Endothelial cell (in vitro differentiated cells): Measurements from ENCODE around the gene RAD51B. TPM values are rescaled to one million over a fixed set of nuclear protein-coding genes. Genes with fewer than 3 reads are reported as not detected.

Experiments used
- DNase-seq: peaks from one replicate; pipeline ENCODE4 v3.0.0; 2021; ENCODE audit warnings: low spot score
- H3K27ac Mint-ChIP-seq: one replicate; pipeline ENCODE4 v1.8.0; 2021; ENCODE audit warnings: mixed read lengths, inconsistent platforms; ENCODE audit not compliant: unreplicated experiment
- H3K27me3 Mint-ChIP-seq: one replicate; pipeline ENCODE4 v1.8.0; 2021; ENCODE audit warnings: mild to moderate bottlenecking, moderate library complexity, mixed read lengths, inconsistent platforms; ENCODE audit not compliant: unreplicated experiment
- H3K36me3 Mint-ChIP-seq: one replicate; pipeline ENCODE4 v1.8.0; 2021; ENCODE audit warnings: mild to moderate bottlenecking, low read depth, mixed read lengths, inconsistent platforms; ENCODE audit not compliant: unreplicated experiment
- H3K4me1 Mint-ChIP-seq: one replicate; pipeline ENCODE4 v1.8.0; 2021; ENCODE audit warnings: mild to moderate bottlenecking, mixed read lengths, inconsistent platforms; ENCODE audit not compliant: unreplicated experiment
- H3K4me3 Mint-ChIP-seq: one replicate; pipeline ENCODE4 v1.8.0; 2021; ENCODE audit warnings: mild to moderate bottlenecking, mixed read lengths, inconsistent platforms; ENCODE audit not compliant: unreplicated experiment
- H3K9me3 Mint-ChIP-seq: one replicate; pipeline ENCODE4 v1.8.0; 2021; ENCODE audit warnings: mixed read lengths, inconsistent platforms; ENCODE audit not compliant: unreplicated experiment
- CTCF ChIP-seq: fragments of 200-600 bp; sonication (generic); IDR thresholded peaks from one replicate; pipeline ENCODE4 v1.5.0; 2021; ENCODE audit warnings: antibody characterized with exemption; ENCODE audit not compliant: unreplicated experiment
- total RNA-seq: library from RNA; stranded (reverse); fragmentation: NEBNext Ultra II Directional; extraction: Animal tissue kit (Norgen Biotek cat#: 25700); gene quantifications from one replicate; pipeline ENCODE4 v1.2.1, GENCODE V29; 2021; ENCODE audit not compliant: unreplicated experiment

RAD51B gene
- total RNA-seq, 1 donor from 2014 or later = 23.5 TPM

- Mint-ChIP-seq H3K4me3 (no peak overlapping the region), H3K4me1 (peaks cover 49% of the 10 kb centered on the region), H3K9me3 (no peaks in the 10 kb centered on the region), H3K36me3 (peaks cover 3% of the 10 kb centered on the region), H3K27ac (peak overlapping the region; percentile 58), H3K27me3 (peaks cover 2% of the 10 kb centered on the region)
- no peak for DNase-seq
- no peak for TF ChIP-seq CTCF
Measured at GRCh38 chr14:68736471-68736871, 916.9 kb downstream of the RAD51B start.

- H3K27me3 Mint-ChIP-seq = peaks cover 2% of the 10 kb centered on the region
- peaks cover 43% of the 10 kb centered on the region for H3K4me1 Mint-ChIP-seq
- no peak for DNase-seq
- H3K4me3 Mint-ChIP-seq = no peak overlapping the region
- no peaks in the 10 kb centered on the region for H3K9me3 Mint-ChIP-seq
- H3K36me3 Mint-ChIP-seq = peaks cover 3% of the 10 kb centered on the region
- H3K27ac Mint-ChIP-seq = no peak overlapping the region
- TF ChIP-seq CTCF = no peak
Measured at GRCh38 chr14:68737086-68737485, 917.5 kb downstream of the RAD51B start.

- H3K27me3 Mint-ChIP-seq = peaks cover 4% of the 10 kb centered on the region
- H3K27ac Mint-ChIP-seq = no peak overlapping the region
- no peaks in the 10 kb centered on the region for H3K9me3 Mint-ChIP-seq
- TF ChIP-seq CTCF = no peak
- peaks cover 3% of the 10 kb centered on the region for H3K36me3 Mint-ChIP-seq
- no peak overlapping the region for H3K4me3 Mint-ChIP-seq
- H3K4me1 Mint-ChIP-seq = peaks cover 33% of the 10 kb centered on the region
- DNase-seq = no peak
Measured at GRCh38 chr14:68738559-68738958, 919.0 kb downstream of the RAD51B start.

GRCh38 chr14:68739701-68740100, 920.1 kb downstream of the RAD51B start:
- Mint-ChIP-seq H3K36me3 (peaks cover 3% of the 10 kb centered on the region), H3K9me3 (no peaks in the 10 kb centered on the region), H3K27me3 (peaks cover 4% of the 10 kb centered on the region), H3K4me1 (peaks cover 23% of the 10 kb centered on the region), H3K4me3 (no peak overlapping the region), H3K27ac (no peak overlapping the region)
- no peak for TF ChIP-seq CTCF
- no peak for DNase-seq

- H3K4me3 Mint-ChIP-seq = no peak overlapping the region
- peaks cover 6% of the 10 kb centered on the region for H3K27me3 Mint-ChIP-seq
- peaks cover 17% of the 10 kb centered on the region for H3K4me1 Mint-ChIP-seq
- no peak for TF ChIP-seq CTCF
- no peak for DNase-seq
- peaks cover 2% of the 10 kb centered on the region for H3K36me3 Mint-ChIP-seq
- no peaks in the 10 kb centered on the region for H3K9me3 Mint-ChIP-seq
- no peak overlapping the region for H3K27ac Mint-ChIP-seq
Measured at GRCh38 chr14:68740788-68741476, 921.4 kb downstream of the RAD51B start.
